Smooth muscle cell (in vitro differentiated cells): ENCODE data around the gene CLIC6. TPM values are rescaled to one million over a fixed set of nuclear protein-coding genes. Genes with fewer than 3 reads are reported as not detected.

ENCODE experiments used
- DNase-seq: peaks from one replicate; lab custom pipeline; 2025; ENCODE audit not compliant: unreplicated experiment; lab: John Stamatoyannopoulos, UW
- H2AFZ ChIP-seq: fragments of 200-600 bp; sonication (generic); 2 replicates; pipeline ENCODE4 v1.6.0; 2016; ENCODE audit warnings: antibody characterized with exemption, low read depth, mild to moderate bottlenecking
- H3F3A ChIP-seq: fragments of 200-600 bp; sonication (generic); 2 replicates; pipeline ENCODE4 v1.6.0; 2017; ENCODE audit warnings: antibody characterized with exemption, low read depth
- H3K27ac ChIP-seq: fragments of 200-600 bp; sonication (generic); 2 replicates; pipeline ENCODE4 v1.5.1; 2016; ENCODE audit warnings: low read depth, mild to moderate bottlenecking
- H3K27me3 ChIP-seq: fragments of 200-600 bp; sonication (generic); 2 replicates; pipeline ENCODE4 v1.6.1; 2016; ENCODE audit warnings: low read depth, mild to moderate bottlenecking
- H3K36me3 ChIP-seq: fragments of 200-600 bp; sonication (generic); 2 replicates; pipeline ENCODE4 v1.5.1; 2016; ENCODE audit warnings: low read depth
- H3K4me1 ChIP-seq: fragments of 200-600 bp; sonication (generic); 2 replicates; pipeline ENCODE4 v1.5.1; 2016; ENCODE audit warnings: low read depth
- H3K4me2 ChIP-seq: fragments of 200-600 bp; sonication (generic); 2 replicates; pipeline ENCODE4 v1.6.0; 2016; ENCODE audit warnings: mild to moderate bottlenecking
- H3K4me3 ChIP-seq: fragments of 200-600 bp; sonication (generic); 2 replicates; pipeline ENCODE4 v1.5.1; 2016; ENCODE audit warnings: mild to moderate bottlenecking
- H3K79me2 ChIP-seq: fragments of 200-600 bp; sonication (generic); 2 replicates; pipeline ENCODE4 v1.6.0; 2016; ENCODE audit warnings: low read depth, mild to moderate bottlenecking
- H3K9ac ChIP-seq: fragments of 200-600 bp; sonication (generic); 2 replicates; pipeline ENCODE4 v1.6.0; 2016; ENCODE audit warnings: low read depth
- H3K9me3 ChIP-seq: fragments of 200-600 bp; sonication (generic); replicated peaks from 2 replicates; pipeline ENCODE4 v1.5.1; 2016; ENCODE audit warnings: low read depth
- H4K20me1 ChIP-seq: fragments of 200-600 bp; sonication (generic); 2 replicates; pipeline ENCODE4 v1.6.0; 2016; ENCODE audit warnings: low read depth
- WGBS: methylation state at CpG from one replicate; pipeline ENCODE4 v1.1.7; 2016; ENCODE audit warnings: low lambda C conversion rate; 5-methylcytosine and 5-hydroxymethylcytosine counted together
- polyA plus RNA-seq: library from polyadenylated mRNA; unstranded; fragments of >200 nt; fragmentation: Nextera tagmentation; extraction: Ambion mirVana; gene quantifications from 2 replicates; pipeline ENCODE4 v1.2.1, GENCODE V29; 2016
- total RNA-seq: library from RNA; depleted of rRNA; stranded (reverse); fragments of >200 nt; gene quantifications from 2 replicates; pipeline ENCODE4 v1.2.3, GENCODE V29; 2014
- TF ChIP-seq, protein P1 (sequence below): fragments of 200-600 bp; sonication (generic); IDR thresholded peaks from 2 replicates; pipeline ENCODE4 v1.5.1; 2017; ENCODE audit warnings: borderline replicate concordance, mild to moderate bottlenecking, antibody characterized with exemption; ENCODE audit not compliant: insufficient read depth, poor library complexity, severe bottlenecking

Gene CLIC6
- total and polyA plus RNA-seq, 2 experiments from 2014 or later = 0.22 TPM; not detected in 1

DNA sequence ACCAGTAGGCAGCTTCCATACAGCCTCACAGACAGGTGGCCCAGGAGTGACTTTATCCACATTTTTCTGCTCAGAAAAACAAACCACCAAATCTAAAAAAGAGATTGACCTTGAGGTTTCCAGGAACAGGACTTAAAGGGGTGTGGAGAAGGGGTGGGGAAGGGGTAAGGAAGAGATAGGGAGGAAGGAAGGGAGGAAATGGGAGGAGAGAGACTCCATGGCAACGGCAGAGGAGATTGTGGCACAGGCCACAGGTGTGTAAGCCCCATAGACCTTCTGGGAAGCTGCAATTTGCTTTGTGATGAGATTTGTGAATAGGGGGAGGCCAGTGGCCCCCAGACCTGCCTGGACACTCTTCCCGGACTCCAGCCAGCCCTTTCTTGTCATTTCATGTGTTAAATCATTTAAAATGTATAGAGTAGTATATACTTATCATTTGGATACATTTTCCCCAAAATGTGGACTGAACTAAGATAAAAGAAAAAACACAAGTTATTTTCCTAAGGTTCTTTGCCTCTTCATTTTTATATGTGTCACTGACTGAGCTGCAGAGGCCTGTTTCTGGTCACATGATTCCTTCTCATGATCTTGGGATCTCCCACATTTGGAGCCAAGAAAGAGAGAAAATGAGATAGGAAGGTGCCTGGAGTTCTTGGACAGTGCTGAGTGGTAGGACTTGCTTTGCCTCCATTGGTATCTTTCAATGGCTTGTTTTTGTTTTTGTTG lies 55.5 kb downstream of the CLIC6 start:
- TF ChIP-seq, protein P1, sequence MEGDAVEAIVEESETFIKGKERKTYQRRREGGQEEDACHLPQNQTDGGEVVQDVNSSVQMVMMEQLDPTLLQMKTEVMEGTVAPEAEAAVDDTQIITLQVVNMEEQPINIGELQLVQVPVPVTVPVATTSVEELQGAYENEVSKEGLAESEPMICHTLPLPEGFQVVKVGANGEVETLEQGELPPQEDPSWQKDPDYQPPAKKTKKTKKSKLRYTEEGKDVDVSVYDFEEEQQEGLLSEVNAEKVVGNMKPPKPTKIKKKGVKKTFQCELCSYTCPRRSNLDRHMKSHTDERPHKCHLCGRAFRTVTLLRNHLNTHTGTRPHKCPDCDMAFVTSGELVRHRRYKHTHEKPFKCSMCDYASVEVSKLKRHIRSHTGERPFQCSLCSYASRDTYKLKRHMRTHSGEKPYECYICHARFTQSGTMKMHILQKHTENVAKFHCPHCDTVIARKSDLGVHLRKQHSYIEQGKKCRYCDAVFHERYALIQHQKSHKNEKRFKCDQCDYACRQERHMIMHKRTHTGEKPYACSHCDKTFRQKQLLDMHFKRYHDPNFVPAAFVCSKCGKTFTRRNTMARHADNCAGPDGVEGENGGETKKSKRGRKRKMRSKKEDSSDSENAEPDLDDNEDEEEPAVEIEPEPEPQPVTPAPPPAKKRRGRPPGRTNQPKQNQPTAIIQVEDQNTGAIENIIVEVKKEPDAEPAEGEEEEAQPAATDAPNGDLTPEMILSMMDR = no peak
- H3K9me3 ChIP-seq = no peaks in the 10 kb centered on the region
- no peaks in the 10 kb centered on the region for H3K27me3 ChIP-seq
- WGBS = 83% methylated on average over 2 of the region's 2 CpGs
- H3F3A ChIP-seq = no peaks in the 10 kb centered on the region
- H3K4me2 ChIP-seq = no peak overlapping the region
- H3K4me3 ChIP-seq = no peak overlapping the region
- H3K36me3 ChIP-seq = no peaks in the 10 kb centered on the region
- H3K9ac ChIP-seq = no peak overlapping the region
- H3K27ac ChIP-seq = no peak overlapping the region
- no peaks in the 10 kb centered on the region for H3K4me1 ChIP-seq
- H3K79me2 ChIP-seq = no peaks in the 10 kb centered on the region
- no peaks in the 10 kb centered on the region for H4K20me1 ChIP-seq
- DNase-seq = no peak
- H2AFZ ChIP-seq = no peak overlapping the region

DNA sequence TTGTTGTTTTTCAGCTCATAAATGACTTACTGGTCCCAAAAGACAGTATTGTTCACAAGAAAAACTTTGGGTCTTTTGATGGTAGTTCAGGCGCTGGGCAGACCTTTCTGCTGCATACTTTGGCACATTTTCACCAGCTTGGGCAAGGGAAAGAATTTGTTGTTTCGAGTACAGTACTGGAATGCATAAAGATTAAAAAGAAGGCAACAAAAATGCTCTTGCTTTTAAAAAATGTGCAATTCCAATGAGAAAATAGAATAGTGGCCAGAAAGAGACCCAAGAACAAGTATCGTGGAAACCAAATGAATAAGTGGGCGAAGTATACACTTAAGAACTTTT lies 56.0 kb downstream of the CLIC6 start:
- Histone ChIP-seq H3K4me1 (no peaks in the 10 kb centered on the region), H3F3A (no peaks in the 10 kb centered on the region), H3K4me2 (no peak overlapping the region), H3K4me3 (no peak overlapping the region), H3K27me3 (no peaks in the 10 kb centered on the region), H4K20me1 (no peaks in the 10 kb centered on the region), H3K27ac (no peak overlapping the region), H2AFZ (no peak overlapping the region), H3K36me3 (no peaks in the 10 kb centered on the region), H3K9me3 (no peaks in the 10 kb centered on the region), H3K79me2 (no peaks in the 10 kb centered on the region), H3K9ac (no peak overlapping the region)
- 92% methylated on average over 4 of the region's 4 CpGs for whole genome bisulfite sequencing
- TF ChIP-seq, protein P1 = no peak
- no peak for DNase-seq

DNA sequence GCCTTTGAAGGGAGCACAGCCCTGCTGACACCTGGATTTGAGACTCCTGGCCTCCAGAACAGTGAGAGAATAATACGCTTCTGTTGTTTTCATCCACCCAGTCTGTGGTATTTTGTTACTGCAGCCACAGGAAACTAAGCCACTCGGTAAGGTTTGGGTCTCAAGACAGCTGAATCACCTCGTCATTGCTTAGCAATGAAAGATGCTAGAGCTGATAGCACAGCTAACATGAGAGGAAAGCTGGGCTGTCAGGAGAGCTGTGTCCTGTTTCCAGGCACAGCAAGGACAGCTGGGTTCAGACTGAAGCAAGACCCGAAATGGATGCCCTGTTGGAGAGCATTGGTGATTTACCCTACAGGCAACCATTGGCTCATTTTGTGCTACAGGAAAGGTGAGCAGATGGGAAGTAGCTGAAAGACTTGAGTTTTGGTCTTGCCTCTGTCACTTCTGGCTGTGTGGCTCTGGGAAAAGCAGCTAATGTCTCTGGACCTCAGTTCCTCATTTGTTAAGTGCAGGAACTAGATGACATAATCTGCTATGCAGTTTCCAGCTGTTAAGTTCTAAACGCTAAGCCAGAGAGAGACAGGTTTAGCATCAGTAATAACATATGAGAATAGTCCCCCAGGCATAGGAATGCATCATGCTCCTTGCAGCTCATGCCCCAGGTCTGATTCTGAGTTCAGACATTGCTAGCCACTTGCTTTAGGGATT lies 58.0 kb downstream of the CLIC6 start:
- no peaks in the 10 kb centered on the region for H4K20me1 ChIP-seq
- no peak overlapping the region for H3K4me3 ChIP-seq
- no peak overlapping the region for H3K9ac ChIP-seq
- no peaks in the 10 kb centered on the region for H3F3A ChIP-seq
- TF ChIP-seq, protein P1 = no peak
- no peak for DNase-seq
- H3K27me3 ChIP-seq = no peaks in the 10 kb centered on the region
- WGBS = 42% methylated on average over 5 of the region's 5 CpGs
- no peaks in the 10 kb centered on the region for H3K9me3 ChIP-seq
- no peaks in the 10 kb centered on the region for H3K36me3 ChIP-seq
- H3K4me1 ChIP-seq = no peaks in the 10 kb centered on the region
- H3K4me2 ChIP-seq = peak overlapping the region; percentile 6
- H2AFZ ChIP-seq = no peak overlapping the region
- no peak overlapping the region for H3K27ac ChIP-seq
- H3K79me2 ChIP-seq = no peaks in the 10 kb centered on the region
